ENCODE data around the gene TUBB4A. TPM values are rescaled to one million over a fixed set of nuclear protein-coding genes. Genes with fewer than 3 reads are reported as not detected.

The TUBB4A gene
- total RNA-seq, result 1 to 10 TPM; 2.1 to 2.8 TPM

GRCh38 chr19:6501740-6502648, at the start of gene TUBB4A:
TUBB4A (minus strand) TSS chr19:6502309; CDS start chr19:6502212, 97 bp downstream.

DNA sequence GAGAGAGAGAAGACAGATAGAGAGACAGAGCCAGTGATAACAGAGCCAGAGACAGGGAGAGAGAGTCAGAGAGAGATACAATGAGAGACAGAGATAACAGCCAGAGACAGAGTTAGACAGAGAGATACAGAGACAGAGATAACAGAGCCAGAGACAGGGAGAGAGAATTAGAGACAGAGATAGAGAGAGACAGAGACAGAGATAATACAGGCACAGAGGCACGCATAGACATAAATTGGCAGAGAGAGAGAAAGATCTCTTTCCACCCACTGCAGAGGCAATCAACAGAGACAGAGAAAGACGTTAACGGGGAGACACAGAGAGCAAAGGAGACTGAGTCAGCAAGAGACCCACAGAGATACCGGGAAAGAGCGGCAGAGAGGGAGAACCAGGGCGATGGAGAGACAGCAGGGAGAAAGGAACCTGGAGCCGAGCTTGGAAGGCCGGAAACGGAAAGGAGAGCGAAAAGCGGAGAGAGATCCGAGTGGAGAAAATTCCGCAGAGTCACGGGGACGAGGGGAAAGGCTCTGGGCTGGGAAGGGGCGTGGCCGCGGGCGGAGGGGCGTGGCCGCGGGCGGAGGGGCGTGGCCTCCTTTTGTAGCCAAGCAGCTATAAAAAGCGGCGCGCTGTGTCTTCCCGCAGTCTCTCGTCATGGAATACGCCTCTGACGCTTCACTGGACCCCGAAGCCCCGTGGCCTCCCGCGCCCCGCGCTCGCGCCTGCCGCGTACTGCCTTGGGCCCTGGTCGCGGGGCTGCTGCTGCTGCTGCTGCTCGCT, 28.5 kb upstream of the TUBB4A start, which contains the start of gene TNFSF9:
Gene TNFSF9 (plus strand): TSS at position 641 of the 777 bp plus-strand sequence. CDS start 11 bp downstream, at position 652.

DNA sequence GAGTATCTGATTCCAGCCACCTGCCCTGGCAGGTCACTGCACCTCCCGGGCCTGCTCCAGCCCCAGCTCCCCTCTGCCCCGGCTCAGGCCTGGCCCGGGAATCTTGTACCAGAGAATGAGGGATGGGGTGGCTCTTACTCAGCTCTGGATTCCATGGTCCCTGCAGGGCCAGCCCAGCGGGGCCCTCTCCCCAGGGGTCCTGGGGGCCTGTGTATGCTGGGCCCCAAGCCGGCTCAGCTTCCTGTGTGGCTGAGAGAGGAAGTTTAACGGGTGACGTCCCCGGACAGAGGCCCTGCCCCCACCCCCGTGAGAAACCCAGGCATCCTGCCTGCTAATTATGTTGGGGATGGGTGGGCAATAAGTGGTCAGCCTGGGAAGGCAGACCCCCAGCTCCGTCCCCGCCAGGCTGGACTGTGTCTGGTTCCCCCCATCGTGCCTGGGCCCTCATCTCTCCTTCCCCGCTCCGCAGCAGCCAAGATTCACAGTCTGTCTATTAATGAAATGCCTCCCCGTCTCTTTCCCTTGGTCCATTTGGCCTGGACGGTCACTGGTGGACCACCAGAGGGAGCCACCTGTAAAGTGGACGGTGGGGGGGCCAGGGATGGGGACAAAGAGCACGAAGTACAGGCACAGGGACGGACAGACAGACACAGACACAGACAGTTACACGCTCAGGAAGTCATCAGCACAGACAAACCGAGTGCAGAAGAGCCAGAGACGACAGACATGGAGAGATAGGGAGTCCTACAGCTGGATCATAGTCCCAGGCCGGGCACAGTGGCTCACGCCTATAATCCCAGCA, 20.4 kb downstream of the TUBB4A start, which contains the start of gene DENND1C:
Gene DENND1C (minus strand): TSS at position 247 of the 802 bp plus-strand sequence. CDS start 92 bp downstream, at position 155.

DNA sequence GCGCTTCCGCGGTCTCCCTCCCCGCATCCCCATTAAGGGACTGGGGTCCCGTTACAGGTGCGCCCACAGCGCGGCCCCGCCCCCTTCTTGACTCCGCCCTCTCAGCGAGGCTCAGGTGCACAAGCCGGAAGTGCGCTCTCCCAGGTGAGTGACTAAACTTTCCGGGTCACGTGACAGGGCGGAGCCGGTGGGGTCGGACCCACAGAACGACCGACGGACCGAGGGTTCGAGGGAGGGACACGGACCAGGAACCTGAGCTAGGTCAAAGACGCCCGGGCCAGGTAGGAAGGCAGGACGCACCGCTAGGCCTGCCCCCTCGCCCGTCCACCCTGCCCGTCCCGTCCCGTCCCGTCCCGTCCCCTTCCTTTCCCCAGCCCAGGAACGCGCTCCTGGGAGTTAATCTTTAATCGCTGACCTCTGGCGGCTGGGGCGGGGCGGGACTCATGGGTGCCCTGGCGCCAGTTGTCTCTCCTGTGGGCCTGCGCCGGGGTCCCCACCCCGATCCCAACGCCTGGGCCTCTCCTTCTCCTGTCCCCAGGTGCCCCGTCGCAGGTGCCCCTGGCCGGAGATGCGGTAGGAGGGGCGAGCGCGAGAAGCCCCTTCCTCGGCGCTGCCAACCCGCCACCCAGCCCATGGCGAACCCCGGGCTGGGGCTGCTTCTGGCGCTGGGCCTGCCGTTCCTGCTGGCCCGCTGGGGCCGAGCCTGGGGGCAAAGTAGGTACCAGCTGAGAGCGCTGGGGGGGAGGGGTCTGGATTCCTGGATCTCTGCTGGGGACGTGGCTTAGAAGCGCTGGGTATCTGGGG, 37.8 kb downstream of the TUBB4A start, which contains the start of gene CRB3:
Gene CRB3 (plus strand): TSS at position 202 of the 804 bp plus-strand sequence. CDS start 431 bp downstream, at position 633.

GRCh38 chr19:6459262-6460098, 42.6 kb downstream of the TUBB4A start, which contains the start of gene SLC25A23:
SLC25A23 (minus strand) TSS chr19:6459792; CDS start chr19:6459628, 164 bp downstream.

Other genes with a start within 250 kb of the TUBB4A start
- 10 to 100 TPM; 36.2 to 39.2 TPM for gene MLLT1, start 222.3 kb downstream of the TUBB4A start, total RNA-seq
- under 1 TPM; 0.40 to 0.84 TPM for gene ACER1, start 168.7 kb downstream of the TUBB4A start, total RNA-seq
- gene CLPP, start 140.8 kb downstream of the TUBB4A start, total RNA-seq, result 100 to 1,000 TPM; 107 to 116 TPM
- 10 to 100 TPM; 70.0 to 71.1 TPM for gene ALKBH7, start 129.5 kb downstream of the TUBB4A start, total RNA-seq
- 1 to 10 TPM; 2.3 TPM for gene PSPN, start 126.4 kb downstream of the TUBB4A start, total RNA-seq
- gene GTF2F1, start 109.1 kb downstream of the TUBB4A start, total RNA-seq, result 10 to 100 TPM; 67.1 to 70.0 TPM
- gene KHSRP, start 77.5 kb downstream of the TUBB4A start, total RNA-seq, result 100 to 1,000 TPM; 239 to 254 TPM
- not detected for gene SLC25A41, start 68.5 kb downstream of the TUBB4A start, total RNA-seq
- 10 to 100 TPM; 38.4 to 39.3 TPM for gene SLC25A23, start 42.5 kb downstream of the TUBB4A start, total RNA-seq
- 1 to 10 TPM; 1.2 to 1.3 TPM for gene CRB3, start 38.0 kb downstream of the TUBB4A start, total RNA-seq
- gene DENND1C, start 20.5 kb downstream of the TUBB4A start, total RNA-seq, result 100 to 1,000 TPM; 117 to 125 TPM
- gene TNFSF9, start 28.7 kb upstream of the TUBB4A start, total RNA-seq, result under 1 TPM; 0.71 to 0.77 TPM
- gene CD70, start 88.8 kb upstream of the TUBB4A start, total RNA-seq, result 1 to 10 TPM; 6.7 to 6.8 TPM
- gene TNFSF14, start 167.9 kb upstream of the TUBB4A start, total RNA-seq, result 10 to 100 TPM; 11.8 to 13.5 TPM
- gene C3, start 218.3 kb upstream of the TUBB4A start, total RNA-seq, result not detected
- gene GPR108, start 235.3 kb upstream of the TUBB4A start, total RNA-seq, result 10 to 100 TPM; 78.4 TPM
- gene TRIP10, start 237.4 kb upstream of the TUBB4A start, total RNA-seq, result 10 to 100 TPM; 10.3 to 11.1 TPM

All from activated naive CD4-positive, alpha-beta T cell treated with anti-CD3 and anti-CD28 coated beads, Interleukin-2, amount 10 ng/mL, durations not matched to agents 5 hours and 36 hours (primary cell).